Bronchial epithelial cell (primary cell): ENCODE data around the gene DSCAML1. TPM values are rescaled to one million over a fixed set of nuclear protein-coding genes. Genes with fewer than 3 reads are reported as not detected.

Experiments used
- DNase-seq: peaks from one replicate; pipeline ENCODE4 v3.0.0-alpha.2; 2010; ENCODE audit warnings: low read depth
- FAIRE-seq: peaks from 2 replicates; lab custom pipeline; 2011; peaks lifted over from hg19 to GRCh38; lab: Jason Lieb, UNC
- H3K27me3 ChIP-seq: 2 replicates; pipeline ENCODE4 v1.5.1; 2011; ENCODE audit warnings: low read length; ENCODE audit not compliant: control insufficient read depth, insufficient read depth
- H3K36me3 ChIP-seq: 2 replicates; pipeline ENCODE4 v1.5.1; 2011; ENCODE audit warnings: low read length; ENCODE audit not compliant: control insufficient read depth, insufficient read depth
- H3K4me3 ChIP-seq: 2 replicates; pipeline ENCODE4 v1.5.1; 2011; ENCODE audit warnings: mild to moderate bottlenecking, low read depth, low read length, control low read depth
- CTCF ChIP-seq: IDR thresholded peaks from 2 replicates; pipeline ENCODE4 v1.5.1; 2011; ENCODE audit warnings: mild to moderate bottlenecking, moderate library complexity, low read length, control low read depth, inconsistent platforms; ENCODE audit not compliant: insufficient read depth, severe bottlenecking
- total RNA-seq: library from RNA; depleted of rRNA; stranded (reverse); fragments of >200 nt; gene quantifications from 2 replicates; pipeline ENCODE4 v1.2.1, GENCODE V29; 2014

DSCAML1 gene
- total RNA-seq, 1 donor from 2014 or later = under 0.01 TPM

- no peak overlapping the region for H3K4me3 ChIP-seq
- H3K36me3 ChIP-seq = no peaks in the 10 kb centered on the region
- TF ChIP-seq CTCF = no peak
- H3K27me3 ChIP-seq = peaks cover 2% of the 10 kb centered on the region
- FAIRE-seq = no peak
- no peak for DNase-seq
Measured at GRCh38 chr11:117670924-117671323, 126.1 kb downstream of the DSCAML1 start.

DNA sequence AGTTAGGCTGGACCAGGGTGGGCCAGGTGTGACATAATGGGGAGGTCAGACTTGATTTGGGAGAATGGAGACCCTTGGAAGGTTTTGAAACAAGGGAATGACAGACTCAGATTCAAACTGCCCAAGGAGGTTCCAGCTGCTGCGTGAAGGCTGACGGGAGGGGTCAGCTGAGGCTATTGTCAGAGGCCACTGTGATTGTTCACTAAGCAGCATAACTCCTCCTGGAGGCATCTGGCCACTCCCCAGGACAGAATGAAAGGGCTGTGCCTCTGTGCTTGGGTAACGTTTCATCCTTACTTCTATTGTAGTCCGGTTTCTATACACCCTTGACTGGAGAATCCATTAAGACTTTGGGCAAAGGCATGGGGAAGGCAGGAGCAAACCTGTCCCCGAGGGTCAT is 126.6 kb downstream of the DSCAML1 start:
- FAIRE-seq (no peak), DNase-seq (no peak)
- Histone ChIP-seq H3K36me3 (no peaks in the 10 kb centered on the region), H3K27me3 (peaks cover 2% of the 10 kb centered on the region), H3K4me3 (no peak overlapping the region)
- TF ChIP-seq CTCF = no peak

DNA sequence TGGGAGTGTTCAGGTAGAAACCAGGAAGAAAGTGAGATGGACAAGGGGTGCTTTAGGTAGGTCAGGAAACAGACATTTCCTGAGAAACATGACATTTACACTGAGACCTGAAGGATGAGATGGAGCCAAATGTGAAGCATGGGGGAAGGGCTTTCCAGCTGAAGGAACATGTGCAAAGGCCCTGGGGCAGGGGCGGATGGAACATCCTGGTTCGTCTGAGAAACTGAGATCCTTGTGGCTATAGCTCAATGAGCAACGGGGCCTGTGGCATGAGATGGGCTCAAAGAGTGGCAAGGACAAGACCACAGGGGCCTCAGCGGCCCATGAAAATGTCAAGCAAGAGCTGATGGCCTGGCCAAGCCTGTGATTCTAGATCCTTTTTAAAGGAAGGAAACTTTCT is 127.4 kb downstream of the DSCAML1 start:
- FAIRE-seq (no peak), DNase-seq (no peak)
- H3K27me3 ChIP-seq = peaks cover 2% of the 10 kb centered on the region
- TF ChIP-seq CTCF = no peak
- H3K36me3 ChIP-seq = no peaks in the 10 kb centered on the region
- H3K4me3 ChIP-seq = no peak overlapping the region

GRCh38 chr11:117669062-117669461 is 128.0 kb downstream of the DSCAML1 start:
- DNase-seq (no peak), FAIRE-seq (no peak)
- TF ChIP-seq CTCF = no peak
- Histone ChIP-seq H3K27me3 (peaks cover 2% of the 10 kb centered on the region), H3K36me3 (no peaks in the 10 kb centered on the region), H3K4me3 (no peak overlapping the region)

GRCh38 chr11:117668321-117668751 is 128.7 kb downstream of the DSCAML1 start:
- FAIRE-seq = no peak
- Histone ChIP-seq H3K27me3 (peaks cover 2% of the 10 kb centered on the region), H3K36me3 (no peaks in the 10 kb centered on the region), H3K4me3 (no peak overlapping the region)
- TF ChIP-seq CTCF = no peak
- no peak for DNase-seq

DNA sequence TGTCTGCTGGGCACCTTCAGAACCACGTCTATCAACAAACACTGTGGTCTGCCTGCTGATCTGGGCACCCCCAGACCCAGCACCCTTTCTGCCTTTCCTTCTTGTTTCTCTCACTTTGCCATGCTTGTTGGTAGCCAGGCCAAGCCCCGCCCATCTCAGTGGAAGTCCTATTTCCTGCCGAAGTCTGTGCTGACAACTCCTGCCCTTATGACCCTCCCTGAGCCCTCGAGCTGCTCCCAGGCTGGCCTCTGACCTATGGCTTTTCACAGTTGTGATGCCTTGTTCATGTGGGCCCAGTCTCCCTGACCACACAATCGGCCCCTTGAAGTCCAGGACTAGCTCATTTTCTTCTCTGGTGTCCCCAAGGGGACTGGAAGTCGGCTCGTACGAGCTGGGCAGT is 132.1 kb downstream of the DSCAML1 start:
- TF ChIP-seq CTCF = no peak
- FAIRE-seq = no peak
- H3K27me3 ChIP-seq = no peaks in the 10 kb centered on the region
- no peaks in the 10 kb centered on the region for H3K36me3 ChIP-seq
- no peak for DNase-seq
- no peak overlapping the region for H3K4me3 ChIP-seq
